ENCODE results near the gene FRMD4A. TPM values are rescaled to one million over a fixed set of nuclear protein-coding genes. Genes with fewer than 3 reads are reported as not detected.

FRMD4A gene
- total RNA-seq, 2 donors from 2014 or later, result 22.3 to 22.4 TPM

DNA sequence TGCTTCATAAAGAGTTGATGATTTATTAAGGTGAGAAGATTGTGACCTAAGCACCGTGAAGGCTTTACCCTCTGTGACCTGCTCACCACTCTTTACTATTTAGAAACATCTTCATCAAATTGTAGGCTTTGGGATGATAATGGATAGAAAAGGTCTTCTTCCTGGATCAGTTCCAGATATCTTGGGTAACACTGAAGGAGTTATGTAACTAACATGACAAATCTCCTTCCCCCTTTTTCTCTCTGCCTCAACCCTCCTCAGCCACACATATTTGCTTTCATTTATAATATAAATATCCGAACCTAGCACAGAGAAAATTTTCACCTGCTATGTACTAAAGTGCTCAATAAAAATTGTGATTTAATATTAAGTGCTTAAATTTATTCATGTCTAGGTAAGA lies 151.5 kb downstream of the FRMD4A start:
- H3K4me1 ChIP-seq (ENCODE audit: control insufficient read depth, insufficient read depth, low read length), result peaks cover 6% of the 10 kb centered on the region
- Mint-ChIP-seq H3K9me3 (no peaks in the 10 kb centered on the region), H3K4me3 (no peak overlapping the region), H3K4me1 (peaks cover 14% of the 10 kb centered on the region), H3K36me3 (ENCODE audit: low read depth) (no peaks in the 10 kb centered on the region), H3K27ac (no peak overlapping the region), H3K27me3 (ENCODE audit: insufficient read depth) (peaks cover 14% of the 10 kb centered on the region)
- H3K4me3 ChIP-seq (ENCODE audit: low read length), result no peak overlapping the region
- DNase-seq, result no peak
- no peaks in the 10 kb centered on the region for H3K9me3 ChIP-seq (ENCODE audit: control insufficient read depth, low read length)
- no peaks in the 10 kb centered on the region for H3K36me3 ChIP-seq (ENCODE audit: control insufficient read depth, insufficient read depth, low read length)
- no CpG with 5 or more reads among the region's 2 CpGs for WGBS, 2 experiments (ENCODE audit: insufficient coverage in 1 of 2, insufficient read length in 1 of 2)
- H3K9ac ChIP-seq (ENCODE audit: extremely low read depth, low read length, poor library complexity, severe bottlenecking), result no peak overlapping the region
- H3K27ac ChIP-seq (ENCODE audit: low read depth, low read length), result no peak overlapping the region
- TF ChIP-seq, protein P1, sequence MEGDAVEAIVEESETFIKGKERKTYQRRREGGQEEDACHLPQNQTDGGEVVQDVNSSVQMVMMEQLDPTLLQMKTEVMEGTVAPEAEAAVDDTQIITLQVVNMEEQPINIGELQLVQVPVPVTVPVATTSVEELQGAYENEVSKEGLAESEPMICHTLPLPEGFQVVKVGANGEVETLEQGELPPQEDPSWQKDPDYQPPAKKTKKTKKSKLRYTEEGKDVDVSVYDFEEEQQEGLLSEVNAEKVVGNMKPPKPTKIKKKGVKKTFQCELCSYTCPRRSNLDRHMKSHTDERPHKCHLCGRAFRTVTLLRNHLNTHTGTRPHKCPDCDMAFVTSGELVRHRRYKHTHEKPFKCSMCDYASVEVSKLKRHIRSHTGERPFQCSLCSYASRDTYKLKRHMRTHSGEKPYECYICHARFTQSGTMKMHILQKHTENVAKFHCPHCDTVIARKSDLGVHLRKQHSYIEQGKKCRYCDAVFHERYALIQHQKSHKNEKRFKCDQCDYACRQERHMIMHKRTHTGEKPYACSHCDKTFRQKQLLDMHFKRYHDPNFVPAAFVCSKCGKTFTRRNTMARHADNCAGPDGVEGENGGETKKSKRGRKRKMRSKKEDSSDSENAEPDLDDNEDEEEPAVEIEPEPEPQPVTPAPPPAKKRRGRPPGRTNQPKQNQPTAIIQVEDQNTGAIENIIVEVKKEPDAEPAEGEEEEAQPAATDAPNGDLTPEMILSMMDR (conservative IDR thresholded peaks at IDR 0.05), result no peak
- H3K27me3 ChIP-seq (ENCODE audit: control insufficient read depth, insufficient read depth, low read length, poor library complexity, severe bottlenecking), result peaks cover 10% of the 10 kb centered on the region

DNA sequence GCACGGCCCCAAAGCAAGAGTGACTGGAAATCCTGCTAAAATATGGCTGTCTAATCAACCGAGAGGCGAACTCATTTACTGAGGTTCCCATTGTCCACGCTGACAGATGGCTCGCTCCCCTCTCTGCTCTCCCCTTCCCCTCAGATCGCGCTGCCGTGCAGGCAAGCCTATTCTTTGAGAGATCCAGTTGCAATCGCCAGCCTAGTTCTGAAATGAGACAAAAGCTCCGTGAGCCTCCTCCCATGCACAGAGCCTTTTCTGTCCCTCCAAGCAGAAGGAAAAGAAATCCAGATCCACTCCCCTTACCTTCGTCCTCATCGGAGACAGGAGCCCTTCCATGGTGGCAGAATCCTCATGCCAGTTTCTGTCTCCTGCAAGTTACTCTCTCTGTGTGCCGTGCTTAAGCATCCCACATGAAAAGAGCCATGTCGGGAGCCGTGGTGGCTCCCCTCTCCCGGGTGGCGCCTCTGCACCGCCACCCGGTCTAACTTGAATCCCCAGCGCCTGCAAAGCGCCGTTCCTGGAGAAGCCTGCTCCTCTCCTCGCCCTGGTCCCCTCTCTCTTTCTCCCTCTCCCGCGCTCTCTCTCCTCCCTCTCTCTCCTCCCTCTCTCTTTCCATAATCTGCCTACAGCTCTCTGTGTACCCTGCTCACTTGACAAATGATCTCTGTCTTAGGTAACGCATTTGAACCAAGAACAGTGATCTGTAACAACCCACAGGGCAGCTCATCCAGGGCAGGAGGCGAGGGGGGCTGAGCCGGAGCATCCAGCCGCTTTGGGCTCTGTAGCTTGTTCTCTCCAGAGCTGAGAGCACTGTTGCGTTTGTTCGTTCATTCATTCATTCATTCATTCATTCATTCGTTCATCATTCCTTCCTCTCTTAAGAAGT lies 156.8 kb downstream of the FRMD4A start:
- peaks cover 25% of the 10 kb centered on the region for H3K27me3 ChIP-seq (ENCODE audit: control insufficient read depth, insufficient read depth, low read length, poor library complexity, severe bottlenecking)
- H3K4me1 ChIP-seq (ENCODE audit: control insufficient read depth, insufficient read depth, low read length), result no peaks in the 10 kb centered on the region
- no peaks in the 10 kb centered on the region for H3K36me3 ChIP-seq (ENCODE audit: control insufficient read depth, insufficient read depth, low read length)
- Mint-ChIP-seq H3K36me3 (ENCODE audit: low read depth) (no peaks in the 10 kb centered on the region), H3K27ac (peak overlapping the region; percentile 58), H3K4me1 (peaks cover 3% of the 10 kb centered on the region), H3K4me3 (peak overlapping the region; percentile 66), H3K27me3 (ENCODE audit: insufficient read depth) (peaks cover 36% of the 10 kb centered on the region), H3K9me3 (no peaks in the 10 kb centered on the region)
- H3K27ac ChIP-seq (ENCODE audit: low read depth, low read length), result peak overlapping the region; percentile 82
- TF ChIP-seq, protein P1 (conservative IDR thresholded peaks at IDR 0.05), result no peak
- peak overlapping the region; percentile 2 for H3K9ac ChIP-seq (ENCODE audit: extremely low read depth, low read length, poor library complexity, severe bottlenecking)
- peak; percentile 76 for DNase-seq
- peak overlapping the region; percentile 84 for H3K4me3 ChIP-seq (ENCODE audit: low read length)
- no peaks in the 10 kb centered on the region for H3K9me3 ChIP-seq (ENCODE audit: control insufficient read depth, low read length)
- 9 to 10% methylated on average over 21 to 32 of the region's 32 CpGs for WGBS, 2 experiments (ENCODE audit: insufficient coverage in 1 of 2, insufficient read length in 1 of 2)

DNA sequence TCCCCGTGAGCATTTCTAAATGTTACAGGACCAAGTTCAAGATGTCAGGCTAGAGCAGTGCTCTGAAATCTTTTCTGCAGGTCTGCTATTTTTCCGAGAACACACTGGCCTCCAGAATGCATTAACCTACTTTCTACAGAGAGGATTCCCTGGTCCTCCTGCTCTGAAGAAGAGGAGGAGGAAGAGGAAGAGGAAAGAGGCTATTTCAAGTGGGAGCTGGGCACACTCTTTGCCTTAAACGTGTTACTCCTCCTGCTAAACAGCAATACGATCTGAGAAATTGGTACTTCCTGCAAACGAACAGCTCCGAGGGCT lies 157.4 kb downstream of the FRMD4A start:
- Histone ChIP-seq H3K4me1 (ENCODE audit: control insufficient read depth, insufficient read depth, low read length) (no peaks in the 10 kb centered on the region), H3K27ac (ENCODE audit: low read depth, low read length) (peak overlapping the region; percentile 82), H3K4me3 (ENCODE audit: low read length) (peak overlapping the region; percentile 84), H3K27me3 (ENCODE audit: control insufficient read depth, insufficient read depth, low read length, poor library complexity, severe bottlenecking) (peaks cover 25% of the 10 kb centered on the region), H3K36me3 (ENCODE audit: control insufficient read depth, insufficient read depth, low read length) (no peaks in the 10 kb centered on the region), H3K9ac (ENCODE audit: extremely low read depth, low read length, poor library complexity, severe bottlenecking) (peak overlapping the region; percentile 2), H3K9me3 (ENCODE audit: control insufficient read depth, low read length) (no peaks in the 10 kb centered on the region)
- Mint-ChIP-seq H3K4me1 (peaks cover 3% of the 10 kb centered on the region), H3K4me3 (peak overlapping the region; percentile 66), H3K9me3 (no peaks in the 10 kb centered on the region), H3K27ac (no peak overlapping the region), H3K27me3 (ENCODE audit: insufficient read depth) (peaks cover 36% of the 10 kb centered on the region), H3K36me3 (ENCODE audit: low read depth) (no peaks in the 10 kb centered on the region)
- TF ChIP-seq, protein P1 (conservative IDR thresholded peaks at IDR 0.05), result no peak
- 20 to 24% methylated on average over 6 of the region's 6 CpGs for WGBS, 2 experiments (ENCODE audit: insufficient coverage in 1 of 2, insufficient read length in 1 of 2)
- peak; percentile 68 for DNase-seq

Data from endodermal cell (in vitro differentiated cells).